Vagina (tissue), 2 donors: ENCODE measurements around the gene HMX3. TPM values are rescaled to one million over a fixed set of nuclear protein-coding genes. Genes with fewer than 3 reads are reported as not detected.
"Not testable (repeated sequence)": the region's sequence is repeated elsewhere in the genome, so short reads cannot be mapped to it uniquely, and the experiment has no call there.

Source experiments
- DNase-seq, 2 donors: peaks; one replicate each; pipeline ENCODE4 v3.0.0-alpha.2; 2017; ENCODE audit errors: extremely low spot score in 2 of 2
- H3K27ac ChIP-seq: fragments of 200-600 bp; sonication (generic); one replicate; pipeline ENCODE4 v1.5.1; 2019
- H3K27me3 ChIP-seq: fragments of 200-600 bp; sonication (generic); one replicate; pipeline ENCODE4 v1.5.1; 2019
- H3K36me3 ChIP-seq, 2 donors: fragments of 200-600 bp; sonication (generic); one replicate each; pipeline ENCODE4 v1.5.1; 2017 to 2019
- H3K4me1 ChIP-seq: fragments of 200-600 bp; sonication (generic); one replicate; pipeline ENCODE4 v1.5.1; 2019
- H3K4me3 ChIP-seq, 2 donors: fragments of 200-600 bp; sonication (generic); 1 replicate in 1 of 2; 2 replicates in 1 of 2; pipeline ENCODE4 v1.5.1; 2016 to 2019
- H3K9me3 ChIP-seq: fragments of 200-600 bp; sonication (generic); one replicate; pipeline ENCODE4 v1.5.1; 2019
- POLR2A ChIP-seq, 2 donors: fragments of 450-650 bp; IDR thresholded peaks; one replicate each; pipeline ENCODE4 v1.6.1; 2017; ENCODE audit warnings: antibody characterized with exemption in 2 of 2, mild to moderate bottlenecking in 2 of 2, moderate library complexity in 2 of 2
- POLR2AphosphoS5 ChIP-seq, 2 donors: sonication (generic); formaldehyde crosslinking; IDR thresholded peaks; one replicate each; pipeline ENCODE4 v1.9.0; 2017; ENCODE audit warnings: antibody characterized with exemption in 2 of 2, mild to moderate bottlenecking in 2 of 2, low read depth in 1 of 2; ENCODE audit not compliant: insufficient read depth in 1 of 2
- intact Hi-C: fragments of 100-400 bp; cut with DNase I; formaldehyde crosslinking; loops from one replicate; pipeline ENCODE4 v1.15.1; 2023
- total RNA-seq: library from RNA; depleted of rRNA; stranded (reverse); fragments of >200 nt; gene quantifications from one replicate; pipeline ENCODE4 v1.2.3, GENCODE V29; 2016
- TF ChIP-seq, protein P1 (sequence below), 3 experiments: fragments of 450-650 bp in 2 of 3; fragments of 200-600 bp in 1 of 3; sonication (generic) in 1 of 3; IDR thresholded peaks; one replicate each; pipeline ENCODE4 v1.5.1; 2017 to 2019; ENCODE audit warnings: antibody characterized with exemption in 3 of 3, mild to moderate bottlenecking in 2 of 3, moderate library complexity in 2 of 3

HMX3 gene
- total RNA-seq, 1 donor from 2014 or later: not detected

DNA sequence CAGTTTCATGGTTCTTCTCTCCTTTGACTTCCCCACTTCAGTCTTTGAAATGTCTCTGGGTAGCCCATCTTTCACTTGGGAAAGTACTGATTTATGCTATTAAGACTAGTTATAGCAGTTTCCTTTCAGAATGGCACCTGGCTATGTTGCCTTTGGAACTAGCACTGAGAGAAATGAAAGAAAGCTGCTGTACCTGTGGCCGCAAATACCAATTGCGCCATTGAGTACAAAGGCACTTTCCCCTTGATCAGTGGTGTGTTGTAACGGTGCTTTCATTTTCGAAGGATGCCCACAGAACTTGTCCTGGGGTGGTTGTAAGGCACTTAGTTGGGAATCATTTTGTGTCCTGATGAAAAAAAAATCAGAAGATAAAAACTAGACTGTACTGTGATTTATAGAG is 35.2 kb downstream of the HMX3 start:
- DNase-seq: no peak
- no peak overlapping the region for H3K4me3 ChIP-seq
- TF ChIP-seq, protein P1, sequence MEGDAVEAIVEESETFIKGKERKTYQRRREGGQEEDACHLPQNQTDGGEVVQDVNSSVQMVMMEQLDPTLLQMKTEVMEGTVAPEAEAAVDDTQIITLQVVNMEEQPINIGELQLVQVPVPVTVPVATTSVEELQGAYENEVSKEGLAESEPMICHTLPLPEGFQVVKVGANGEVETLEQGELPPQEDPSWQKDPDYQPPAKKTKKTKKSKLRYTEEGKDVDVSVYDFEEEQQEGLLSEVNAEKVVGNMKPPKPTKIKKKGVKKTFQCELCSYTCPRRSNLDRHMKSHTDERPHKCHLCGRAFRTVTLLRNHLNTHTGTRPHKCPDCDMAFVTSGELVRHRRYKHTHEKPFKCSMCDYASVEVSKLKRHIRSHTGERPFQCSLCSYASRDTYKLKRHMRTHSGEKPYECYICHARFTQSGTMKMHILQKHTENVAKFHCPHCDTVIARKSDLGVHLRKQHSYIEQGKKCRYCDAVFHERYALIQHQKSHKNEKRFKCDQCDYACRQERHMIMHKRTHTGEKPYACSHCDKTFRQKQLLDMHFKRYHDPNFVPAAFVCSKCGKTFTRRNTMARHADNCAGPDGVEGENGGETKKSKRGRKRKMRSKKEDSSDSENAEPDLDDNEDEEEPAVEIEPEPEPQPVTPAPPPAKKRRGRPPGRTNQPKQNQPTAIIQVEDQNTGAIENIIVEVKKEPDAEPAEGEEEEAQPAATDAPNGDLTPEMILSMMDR (IDR thresholded peaks at IDR 0.05): no peak
- TF ChIP-seq POLR2A (IDR thresholded peaks at IDR 0.05) (no peak), POLR2AphosphoS5 (IDR thresholded peaks at IDR 0.05; ENCODE audit: insufficient read depth in 1 of 2, low read depth in 1 of 2) (no peak)
- no peak overlapping the region for H3K27ac ChIP-seq
- intact Hi-C loops: no loop called here
- no peaks in the 10 kb centered on the region for H3K27me3 ChIP-seq
- H3K4me1 ChIP-seq: no peaks in the 10 kb centered on the region
- H3K36me3 ChIP-seq: peaks cover 0 to 16% of the 10 kb centered on the region in 2 donors
- no peaks in the 10 kb centered on the region for H3K9me3 ChIP-seq

GRCh38 chr10:123171616-123172015 is 35.8 kb downstream of the HMX3 start:
- DNase-seq, H3K27ac ChIP-seq, intact Hi-C loops, H3K4me3 ChIP-seq, H3K4me1 ChIP-seq, H3K27me3 ChIP-seq, H3K9me3 ChIP-seq: not testable (repeated sequence)
- H3K36me3 ChIP-seq: peaks cover 0 to 16% of the 10 kb centered on the region in 2 donors

DNA sequence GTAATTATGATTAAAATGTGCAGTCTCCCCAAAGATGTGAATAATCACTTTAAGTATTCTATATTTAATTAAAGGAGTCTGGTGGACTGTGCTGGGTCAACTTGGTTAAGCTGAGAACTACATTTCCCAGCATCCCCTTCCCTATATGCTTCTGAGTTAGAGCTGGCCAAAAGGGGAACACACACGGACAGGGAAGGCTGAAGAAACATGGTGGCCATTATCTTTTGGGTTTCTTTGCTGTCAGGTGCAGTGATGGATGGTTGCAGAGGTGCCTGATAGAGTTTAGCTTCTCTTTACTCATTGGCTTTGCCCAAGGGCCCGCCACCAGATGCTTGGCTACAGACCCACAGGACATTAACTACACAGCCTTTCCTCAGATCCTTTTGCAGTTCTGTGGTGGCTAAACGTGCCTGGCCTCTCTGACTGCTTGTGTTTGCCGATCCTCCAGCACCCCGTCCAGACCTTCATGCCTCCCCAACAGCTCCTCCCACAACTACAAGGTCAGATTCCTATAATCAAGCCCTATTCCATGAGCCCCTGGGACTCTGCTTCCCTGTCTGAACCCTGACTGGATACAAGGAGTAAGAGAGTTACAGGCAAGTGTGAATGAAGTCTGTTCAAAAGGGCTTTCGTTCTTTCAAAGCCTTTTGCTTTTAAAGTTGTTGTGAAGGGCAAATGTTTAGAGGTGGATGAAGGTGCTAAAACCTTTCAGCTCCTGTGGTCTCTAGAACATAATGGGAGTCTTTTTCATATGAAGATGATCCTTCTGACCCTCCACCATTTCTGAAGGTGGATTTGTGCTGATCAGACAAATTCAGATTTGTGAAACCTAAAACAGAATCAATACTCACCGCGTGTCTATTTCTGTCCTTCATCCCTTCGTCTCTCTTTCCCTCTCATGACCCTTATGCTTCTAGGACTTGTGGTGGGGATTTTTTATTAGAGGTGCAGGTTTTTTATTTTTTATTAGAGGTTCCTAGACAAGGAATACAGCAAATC is 39.9 kb downstream of the HMX3 start:
- intact Hi-C loops: no loop called here
- TF ChIP-seq, protein P1 (IDR thresholded peaks at IDR 0.05): no peak
- TF ChIP-seq POLR2AphosphoS5 (IDR thresholded peaks at IDR 0.05; ENCODE audit: insufficient read depth in 1 of 2, low read depth in 1 of 2) (no peak), POLR2A (IDR thresholded peaks at IDR 0.05) (no peak)
- Histone ChIP-seq H3K27ac (no peak overlapping the region), H3K27me3 (no peaks in the 10 kb centered on the region), H3K4me3 (no peak overlapping the region), H3K9me3 (no peaks in the 10 kb centered on the region), H3K4me1 (no peaks in the 10 kb centered on the region), H3K36me3 (no peaks in the 10 kb centered on the region)
- no peak for DNase-seq

- H3K9me3 ChIP-seq, H3K4me1 ChIP-seq: not testable (repeated sequence)
These were observed 42.6 kb downstream of the HMX3 start for GRCh38 chr10:123178390-123178789.

DNA sequence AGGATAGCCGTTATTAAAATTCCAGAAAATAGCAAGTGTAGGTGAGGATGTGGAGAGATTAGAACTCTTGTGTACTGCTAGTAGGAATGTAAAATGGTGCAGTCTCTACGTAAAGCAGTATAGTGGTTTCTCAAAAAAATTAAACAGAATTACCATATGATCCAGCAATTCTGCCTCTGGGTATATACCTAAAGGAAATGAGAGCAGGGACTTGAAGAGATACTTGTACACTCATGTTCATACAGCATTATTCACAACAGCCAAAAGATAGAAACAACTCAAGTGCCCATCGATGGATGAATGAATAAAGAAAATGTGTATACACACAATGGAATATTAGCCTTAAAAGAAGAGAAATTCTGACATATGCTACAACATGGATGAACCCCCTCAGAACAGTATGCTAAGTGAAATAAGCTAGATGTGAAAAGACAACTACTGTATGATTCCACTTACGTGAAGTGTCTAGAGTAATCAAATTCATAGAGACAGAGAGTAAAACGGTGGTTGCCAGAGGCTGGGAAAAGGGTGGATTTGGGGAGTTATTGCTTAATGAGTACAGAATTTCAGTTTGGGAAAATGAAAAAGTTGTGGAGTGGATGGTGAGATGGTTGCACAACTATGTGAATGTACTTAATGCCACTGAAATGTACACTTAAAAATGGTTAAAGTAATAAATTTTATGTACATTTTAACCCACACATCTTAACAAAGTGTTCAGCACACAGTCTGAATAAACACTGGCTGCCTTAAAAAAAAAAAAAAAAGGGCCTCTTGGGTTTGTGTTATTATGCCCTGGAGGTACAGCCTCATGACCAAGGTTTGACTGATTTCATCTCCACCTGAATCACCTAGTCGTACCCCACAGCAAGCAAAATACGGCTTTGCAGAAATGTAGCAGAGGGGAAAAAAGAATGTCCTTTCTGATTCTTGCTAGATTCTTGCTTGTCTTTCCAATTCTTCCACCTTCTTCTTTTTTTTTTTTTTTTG is 44.6 kb downstream of the HMX3 start:
- no peak overlapping the region for H3K4me3 ChIP-seq
- DNase-seq: no peak
- no peaks in the 10 kb centered on the region for H3K4me1 ChIP-seq
- no peaks in the 10 kb centered on the region for H3K9me3 ChIP-seq
- H3K27ac ChIP-seq: no peak overlapping the region
- intact Hi-C loops: no loop called here
- no peaks in the 10 kb centered on the region for H3K27me3 ChIP-seq
- no peak for TF ChIP-seq POLR2A (IDR thresholded peaks at IDR 0.05)
- TF ChIP-seq, protein P1 (IDR thresholded peaks at IDR 0.05): no peak
- TF ChIP-seq POLR2AphosphoS5 (IDR thresholded peaks at IDR 0.05; ENCODE audit: insufficient read depth in 1 of 2, low read depth in 1 of 2): no peak
- H3K36me3 ChIP-seq: peaks cover 0 to 3% of the 10 kb centered on the region in 2 donors

More at GRCh38 chr10:123178390-123178789, 42.6 kb downstream of the HMX3 start:
- intact Hi-C loops, H3K36me3 ChIP-seq, H3K27ac ChIP-seq, DNase-seq, H3K4me3 ChIP-seq, H3K27me3 ChIP-seq: not testable (repeated sequence)
